Nucleus accumbens (tissue), 56 donors: Measurements from ENCODE around the gene PANK4.

Source experiments
- DNase-seq, 56 donors: peaks; one replicate each; lab custom pipeline; 2025; lab: John Stamatoyannopoulos, UW

The PANK4 gene

GRCh38 chr1:2516946-2517345 lies 9.4 kb downstream of the PANK4 start:
- no peak for DNase-seq

GRCh38 chr1:2516124-2516523 lies 10.3 kb downstream of the PANK4 start:
- no peak for DNase-seq

GRCh38 chr1:2515763-2516080 lies 10.7 kb downstream of the PANK4 start:
- no peak for DNase-seq

GRCh38 chr1:2514863-2515762 lies 11.3 kb downstream of the PANK4 start:
- no peak for DNase-seq

GRCh38 chr1:2513939-2514652 lies 12.3 kb downstream of the PANK4 start:
- DNase-seq = no peak

- DNase-seq = no peak
Measured at GRCh38 chr1:2512862-2513421, 13.5 kb downstream of the PANK4 start.

- DNase-seq = no peak
Measured at GRCh38 chr1:2510366-2511155, 15.8 kb downstream of the PANK4 start.

- no peak for DNase-seq
Measured at GRCh38 chr1:2509589-2509988, 16.8 kb downstream of the PANK4 start.

GRCh38 chr1:2508751-2509150 lies 17.6 kb downstream of the PANK4 start:
- no peak for DNase-seq

- no peak for DNase-seq
Measured at GRCh38 chr1:2508180-2508579, 18.2 kb downstream of the PANK4 start.

- no peak for DNase-seq
Measured at GRCh38 chr1:2507744-2508155, 18.6 kb downstream of the PANK4 start.

GRCh38 chr1:2506901-2507565 lies 19.4 kb downstream of the PANK4 start:
- no peak for DNase-seq

GRCh38 chr1:2506007-2506860 lies 20.2 kb downstream of the PANK4 start:
- no peak for DNase-seq

- no peak for DNase-seq
Measured at GRCh38 chr1:2505461-2505994, 20.9 kb downstream of the PANK4 start.

GRCh38 chr1:2504949-2505272 lies 21.5 kb downstream of the PANK4 start:
- no peak for DNase-seq

GRCh38 chr1:2504225-2504948 lies 22.0 kb downstream of the PANK4 start:
- DNase-seq = peak in 4 of 56 donors; percentile 12 to 29 (median 18)

- no peak for DNase-seq
Measured at GRCh38 chr1:2503554-2504224, 22.7 kb downstream of the PANK4 start.
